CD14-positive monocyte (primary cell): ENCODE data around the gene ZC3H7A. TPM values are rescaled to one million over a fixed set of nuclear protein-coding genes. Genes with fewer than 3 reads are reported as not detected.
A peak's percentile ranks its signal among the peaks of the same experiment; 100 is the strongest.

Experiments used
- DNase-seq, 3 donors: peaks; one replicate each; pipeline ENCODE4 v3.0.0-alpha.2; 2011 to 2022
- H2AFZ ChIP-seq: 2 replicates; pipeline ENCODE4 v1.6.0; 2012; ENCODE audit warnings: mild to moderate bottlenecking, low read depth, low read length, inconsistent platforms; ENCODE audit not compliant: insufficient read depth, poor library complexity, severe bottlenecking
- H3K27ac ChIP-seq, 2 donors: 1 replicate in 1 of 2; 2 replicates in 1 of 2; pipeline ENCODE4 v1.5.1; 2012 to 2013; ENCODE audit warnings: low read length in 2 of 2, control low read depth in 1 of 2, inconsistent platforms in 1 of 2, low read depth in 1 of 2, mild to moderate bottlenecking in 1 of 2
- H3K27me3 ChIP-seq, 2 donors: one replicate each; pipeline versions ENCODE4 v1.6.0 to v1.6.1; 2011 to 2013; ENCODE audit warnings: low read length in 2 of 2; ENCODE audit not compliant: control insufficient read depth in 2 of 2, insufficient read depth in 2 of 2
- H3K36me3 ChIP-seq, 2 donors: replicated peaks in 1 of 2; 1 replicate in 1 of 2; 2 replicates in 1 of 2; pipeline versions ENCODE4 v1.5.1 to v1.6.1; 2012 to 2013; ENCODE audit warnings: low read length in 2 of 2, control low read depth in 1 of 2, inconsistent platforms in 1 of 2, mild to moderate bottlenecking in 1 of 2; ENCODE audit not compliant: insufficient read depth in 2 of 2, control insufficient read depth in 1 of 2
- H3K4me1 ChIP-seq, 2 donors: 1 replicate in 1 of 2; 2 replicates in 1 of 2; pipeline versions ENCODE4 v1.5.1 to v1.6.1; 2012 to 2013; ENCODE audit warnings: low read length in 2 of 2, control low read depth in 1 of 2, inconsistent platforms in 1 of 2, mild to moderate bottlenecking in 1 of 2, moderate library complexity in 1 of 2; ENCODE audit not compliant: insufficient read depth in 2 of 2, control insufficient read depth in 1 of 2
- H3K4me2 ChIP-seq: replicated peaks from 2 replicates; pipeline ENCODE3; 2012; ENCODE audit warnings: low read length, moderate library complexity, mild to moderate bottlenecking; ENCODE audit not compliant: poor library complexity, severe bottlenecking; ENCODE audit errors: extremely low read depth
- H3K4me3 ChIP-seq, 3 experiments: fragments of 200-600 bp in 1 of 3; sonication (generic) in 1 of 3; replicated peaks in 1 of 3; 1 replicate in 2 of 3; 2 replicates in 1 of 3; pipeline ENCODE4 v1.5.1; 2011 to 2013; ENCODE audit warnings: low read length in 3 of 3, mild to moderate bottlenecking in 3 of 3, control low read depth in 2 of 3, low read depth in 2 of 3, inconsistent platforms in 1 of 3, moderate library complexity in 1 of 3
- H3K79me2 ChIP-seq: 2 replicates; pipeline ENCODE4 v1.6.0; 2012; ENCODE audit warnings: mild to moderate bottlenecking, control low read depth, inconsistent platforms, low read length, moderate library complexity; ENCODE audit not compliant: insufficient read depth
- H3K9ac ChIP-seq: 2 replicates; pipeline ENCODE4 v1.6.0; 2017; ENCODE audit warnings: low read length, mild to moderate bottlenecking; ENCODE audit not compliant: insufficient read depth, poor library complexity, severe bottlenecking
- H3K9me3 ChIP-seq, 2 donors: replicated peaks in 1 of 2; 1 replicate in 1 of 2; 2 replicates in 1 of 2; pipeline versions ENCODE4 v1.5.1 to v1.6.1; 2012 to 2013; ENCODE audit warnings: low read length in 2 of 2, control low read depth in 1 of 2; ENCODE audit not compliant: control insufficient read depth in 1 of 2, insufficient read depth in 1 of 2
- H4K20me1 ChIP-seq: 2 replicates; pipeline ENCODE4 v1.6.0; 2012; ENCODE audit warnings: mild to moderate bottlenecking, low read length, control low read depth, moderate library complexity; ENCODE audit not compliant: insufficient read depth
- H3K27ac Mint-ChIP-seq, 7 donors: one replicate each; pipeline ENCODE4 v1.8.0; 2020; ENCODE audit warnings: mild to moderate bottlenecking in 7 of 7, mixed read lengths in 7 of 7, moderate library complexity in 6 of 7, inconsistent platforms in 2 of 7
- H3K27me3 Mint-ChIP-seq, 3 donors: one replicate each; pipeline ENCODE4 v1.8.0; 2021 to 2022; ENCODE audit warnings: low read depth in 3 of 3, mild to moderate bottlenecking in 3 of 3, mixed read lengths in 3 of 3, moderate library complexity in 3 of 3, inconsistent platforms in 1 of 3
- H3K36me3 Mint-ChIP-seq, 2 donors: one replicate each; pipeline ENCODE4 v1.8.0; 2020; ENCODE audit warnings: mixed read lengths in 2 of 2, inconsistent platforms in 1 of 2, mild to moderate bottlenecking in 1 of 2
- H3K4me1 Mint-ChIP-seq: one replicate; pipeline ENCODE4 v1.8.0; 2020; ENCODE audit warnings: mild to moderate bottlenecking, mixed read lengths
- H3K4me3 Mint-ChIP-seq, 2 donors: one replicate each; pipeline ENCODE4 v1.8.0; 2020; ENCODE audit warnings: mild to moderate bottlenecking in 2 of 2, mixed read lengths in 2 of 2, moderate library complexity in 1 of 2
- H3K9me3 Mint-ChIP-seq, 7 donors: one replicate each; pipeline ENCODE4 v1.8.0; 2020 to 2022; ENCODE audit warnings: mixed read lengths in 7 of 7, mild to moderate bottlenecking in 6 of 7, moderate library complexity in 6 of 7, inconsistent platforms in 2 of 7
- WGBS: methylation state at CpG from one replicate; pipeline ENCODE4 v1.1.5; 2013; ENCODE audit warnings: missing lambda C conversion rate; ENCODE audit not compliant: insufficient coverage; 5-methylcytosine and 5-hydroxymethylcytosine counted together
- intact Hi-C, 2 donors: fragments of 100-400 bp; cut with micrococcal nuclease; formaldehyde crosslinking; loops; one replicate each; pipeline versions ENCODE4 v1.15.0 to v1.15.1; 2023
- polyA plus RNA-seq, 3 donors: library from polyadenylated mRNA; depleted of rRNA in 1 of 3; unstranded in 2 of 3; stranded (reverse) in 1 of 3; fragments of 300-500 nt in 2 of 3; fragments of >200 nt in 1 of 3; fragmentation: Illumina TruSeq in 2 of 3; gene quantifications; 1 replicate in 2 of 3; 2 replicates in 1 of 3; pipeline ENCODE4 v1.2.3, GENCODE V29; 2012 to 2021
- TF ChIP-seq, protein P1 (sequence below): fragments of 200-600 bp; IDR thresholded peaks from one replicate; pipeline ENCODE4 v1.8.0; 2022; ENCODE audit warnings: antibody characterized with exemption, mild to moderate bottlenecking

The ZC3H7A gene
- polyA plus RNA-seq, 3 donors, result 22.6 to 62.0 (median 27.5) TPM

DNA sequence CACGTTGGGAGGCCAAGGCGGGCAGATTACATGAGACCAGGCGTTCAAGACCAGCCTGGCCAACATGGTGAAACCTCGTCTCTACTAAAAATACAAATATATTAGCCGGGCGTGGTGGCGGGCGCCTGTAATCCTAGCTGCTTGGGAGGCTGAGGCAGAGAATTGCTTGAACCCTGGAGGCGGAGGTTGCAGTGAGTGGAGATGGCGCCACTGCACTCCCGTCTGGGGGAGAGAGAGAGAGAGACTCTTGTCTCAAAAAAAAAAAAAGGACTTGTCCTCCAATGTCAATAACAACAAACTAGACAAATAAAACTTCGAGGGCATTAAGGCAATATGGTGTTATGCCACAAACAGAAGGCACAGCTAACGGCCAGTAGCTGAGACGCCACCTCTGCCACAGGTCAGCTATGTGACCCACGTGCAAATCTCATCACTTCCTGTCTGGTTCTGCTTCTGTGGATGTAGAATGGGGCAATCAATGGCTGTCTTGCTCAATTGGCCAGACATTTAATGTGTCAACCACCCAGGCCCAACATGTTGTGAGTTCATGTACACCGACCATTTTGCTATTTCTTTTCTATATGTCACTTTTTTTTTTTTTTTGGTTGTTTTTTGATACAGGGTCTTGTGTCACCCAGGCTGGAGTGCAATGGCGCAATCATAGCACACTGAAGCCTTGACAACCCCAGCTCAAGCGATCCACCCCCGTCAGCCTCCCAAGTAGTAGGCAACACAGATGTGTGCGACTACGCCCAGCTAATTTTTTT is 53.6 kb downstream of the ZC3H7A start:
- H3K27me3 ChIP-seq, result no peaks in the 10 kb centered on the region
- 7% methylated on average over 8 of the region's 21 CpGs for WGBS
- H3K36me3 ChIP-seq, result peaks cover 0 to 23% of the 10 kb centered on the region in 2 donors
- Mint-ChIP-seq H3K4me3 (peak overlapping the region; percentile 75 to 86), H3K36me3 (peaks cover 20 to 23% of the 10 kb centered on the region in 2 donors), H3K27me3 (peaks cover 0 to 2% (median 0%) of the 10 kb centered on the region in 3 donors), H3K27ac (peak overlapping the region; percentile 98 to 100 (median 99)), H3K4me1 (peaks cover 46% of the 10 kb centered on the region), H3K9me3 (no peaks in the 10 kb centered on the region)
- peak; percentile 99 for DNase-seq
- peaks cover 33% of the 10 kb centered on the region for H4K20me1 ChIP-seq
- peak overlapping the region; percentile 95 for H3K4me2 ChIP-seq
- TF ChIP-seq, protein P1, sequence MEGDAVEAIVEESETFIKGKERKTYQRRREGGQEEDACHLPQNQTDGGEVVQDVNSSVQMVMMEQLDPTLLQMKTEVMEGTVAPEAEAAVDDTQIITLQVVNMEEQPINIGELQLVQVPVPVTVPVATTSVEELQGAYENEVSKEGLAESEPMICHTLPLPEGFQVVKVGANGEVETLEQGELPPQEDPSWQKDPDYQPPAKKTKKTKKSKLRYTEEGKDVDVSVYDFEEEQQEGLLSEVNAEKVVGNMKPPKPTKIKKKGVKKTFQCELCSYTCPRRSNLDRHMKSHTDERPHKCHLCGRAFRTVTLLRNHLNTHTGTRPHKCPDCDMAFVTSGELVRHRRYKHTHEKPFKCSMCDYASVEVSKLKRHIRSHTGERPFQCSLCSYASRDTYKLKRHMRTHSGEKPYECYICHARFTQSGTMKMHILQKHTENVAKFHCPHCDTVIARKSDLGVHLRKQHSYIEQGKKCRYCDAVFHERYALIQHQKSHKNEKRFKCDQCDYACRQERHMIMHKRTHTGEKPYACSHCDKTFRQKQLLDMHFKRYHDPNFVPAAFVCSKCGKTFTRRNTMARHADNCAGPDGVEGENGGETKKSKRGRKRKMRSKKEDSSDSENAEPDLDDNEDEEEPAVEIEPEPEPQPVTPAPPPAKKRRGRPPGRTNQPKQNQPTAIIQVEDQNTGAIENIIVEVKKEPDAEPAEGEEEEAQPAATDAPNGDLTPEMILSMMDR, result no peak
- H3K4me3 ChIP-seq, result peak overlapping the region; percentile 11 to 98 (median 51)
- H3K27ac ChIP-seq, result peak overlapping the region; percentile 99 to 100
- peaks cover 40% of the 10 kb centered on the region for H3K79me2 ChIP-seq
- peak overlapping the region; percentile 99 for H3K9ac ChIP-seq
- H3K9me3 ChIP-seq, result no peaks in the 10 kb centered on the region
- peaks cover 34 to 48% of the 10 kb centered on the region in 2 donors for H3K4me1 ChIP-seq
- intact Hi-C loops, result loop anchor here (5.0 kb wide), 4 partner anchors 34 to 109 kb away; partner anchors contain the start of genes ZC3H7A (in 2 of the 2) and RSL1D1 (in 1 of the 2)
- H2AFZ ChIP-seq, result peak overlapping the region; percentile 24

DNA sequence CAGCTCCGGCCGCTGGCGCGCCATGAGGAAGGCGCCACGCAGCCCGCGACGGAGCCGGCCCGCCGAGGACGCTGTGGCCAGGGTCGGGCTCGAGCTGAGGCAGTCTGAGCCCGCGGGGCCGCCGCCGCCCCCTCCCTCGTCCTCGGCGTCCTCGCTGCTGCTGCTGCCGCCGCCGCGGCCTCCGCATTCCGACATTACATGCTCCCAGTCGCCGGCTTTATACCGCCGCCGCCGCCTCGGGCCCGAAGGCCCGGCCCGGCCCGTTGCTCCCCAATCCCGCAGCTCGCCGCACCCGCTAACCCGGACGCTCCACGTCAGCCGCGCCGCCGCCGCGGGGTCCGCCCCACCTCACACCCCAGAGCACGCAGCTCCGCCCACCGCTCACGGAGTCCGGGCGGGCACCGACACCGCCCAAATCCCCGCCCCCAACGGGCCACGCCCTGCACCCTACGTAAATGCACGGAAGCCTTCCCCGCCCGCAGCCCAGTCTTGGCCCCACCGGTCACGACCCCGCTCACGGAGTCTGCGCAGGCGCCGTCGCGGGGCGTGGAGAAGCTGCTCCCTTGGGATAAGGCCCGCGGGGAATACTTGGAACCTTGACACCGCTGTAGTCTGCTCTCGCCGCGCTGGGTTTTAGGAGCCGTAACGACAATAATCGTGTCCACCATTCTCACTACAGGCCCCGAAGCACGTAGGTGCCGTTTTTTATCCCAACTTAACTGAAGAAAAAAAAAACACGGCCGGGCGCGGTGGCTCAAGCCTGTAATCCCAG is 54.3 kb downstream of the ZC3H7A start, which contains the start of gene TXNDC11:
Gene TXNDC11 (minus strand): TSS at position 322 of the 772 bp plus-strand sequence. CDS start 127 bp downstream, at position 195.
- peaks cover 2 to 21% of the 10 kb centered on the region in 2 donors for H3K36me3 ChIP-seq
- H3K9me3 ChIP-seq, result no peaks in the 10 kb centered on the region
- peak; percentile 97 to 99 (median 99) for DNase-seq
- H4K20me1 ChIP-seq, result peaks cover 40% of the 10 kb centered on the region
- H3K4me2 ChIP-seq, result peak within 1 kb of the TSS; percentile 95
- intact Hi-C loops, result loop anchor here (5.0 kb wide), 4 partner anchors 35 to 110 kb away; partner anchors contain the start of genes ZC3H7A (in 2 of the 2) and RSL1D1 (in 1 of the 2)
- Mint-ChIP-seq H3K27me3 (peaks cover 0 to 2% (median 0%) of the 10 kb centered on the region in 3 donors), H3K9me3 (no peaks in the 10 kb centered on the region), H3K36me3 (peaks cover 17 to 23% of the 10 kb centered on the region in 2 donors), H3K27ac (peak within 1 kb of the TSS; percentile 98 to 100 (median 99)), H3K4me3 (peak within 1 kb of the TSS; percentile 94 to 96), H3K4me1 (peaks cover 54% of the 10 kb centered on the region)
- peaks cover 39 to 56% of the 10 kb centered on the region in 2 donors for H3K4me1 ChIP-seq
- no peak within 1 kb of the TSS for H2AFZ ChIP-seq
- peak within 1 kb of the TSS; percentile 99 for H3K9ac ChIP-seq
- under 1% methylated on average over 91 of the region's 96 CpGs for WGBS
- H3K4me3 ChIP-seq, result peak within 1 kb of the TSS; percentile 96 to 99 (median 98)
- H3K79me2 ChIP-seq, result peaks cover 47% of the 10 kb centered on the region
- peak within 1 kb of the TSS; percentile 99 to 100 for H3K27ac ChIP-seq
- no peaks in the 10 kb centered on the region for H3K27me3 ChIP-seq
- TF ChIP-seq, protein P1, result no peak
